GM21737 (cell line): Measurements from ENCODE around the gene MNS1.
"Not testable (repeated sequence)": the region's sequence is repeated elsewhere in the genome, so short reads cannot be mapped to it uniquely, and the experiment has no call there.

Experiments used
- ATAC-seq: cut with Tn5 transposase; IDR thresholded peaks from one replicate; pipeline ENCODE4 v1.9.1; 2021; ENCODE audit warnings: mild to moderate bottlenecking, moderate library complexity; ENCODE audit not compliant: unreplicated experiment

The MNS1 gene

GRCh38 chr15:56454836-56455235 lies 10.1 kb downstream of the MNS1 start:
- no peak for ATAC-seq

- ATAC-seq, result no peak
Measured at GRCh38 chr15:56445746-56446145, 19.2 kb downstream of the MNS1 start.

GRCh38 chr15:56442354-56442753 lies 22.6 kb downstream of the MNS1 start:
- ATAC-seq, result no peak

DNA sequence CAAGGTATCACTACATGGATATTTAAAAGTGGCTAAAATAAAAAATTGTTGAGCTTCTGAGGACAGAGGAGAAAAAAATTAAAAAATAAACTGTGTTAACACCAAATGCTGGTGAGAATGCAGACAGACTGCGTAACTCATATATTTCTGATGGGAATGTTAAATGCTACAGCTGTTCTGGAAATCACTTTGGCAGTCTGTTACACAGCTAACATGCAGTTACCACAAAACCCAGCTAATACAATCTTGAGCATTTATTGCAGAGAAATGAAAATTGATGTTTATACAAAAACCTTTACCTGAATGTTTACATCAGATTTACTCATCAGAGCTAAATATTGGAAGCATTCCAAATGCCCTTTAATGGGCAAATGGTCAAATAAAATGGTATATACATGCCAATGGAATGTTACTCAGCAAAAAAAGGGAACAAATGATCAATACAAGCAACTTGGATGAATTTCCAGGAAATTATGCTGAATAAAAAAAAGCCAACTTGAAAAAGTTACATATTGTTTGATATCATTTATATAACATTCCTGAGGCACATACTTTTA lies 24.6 kb downstream of the MNS1 start:
- ATAC-seq, result no peak

GRCh38 chr15:56432304-56432703 lies 32.6 kb downstream of the MNS1 start:
- ATAC-seq, result no peak

DNA sequence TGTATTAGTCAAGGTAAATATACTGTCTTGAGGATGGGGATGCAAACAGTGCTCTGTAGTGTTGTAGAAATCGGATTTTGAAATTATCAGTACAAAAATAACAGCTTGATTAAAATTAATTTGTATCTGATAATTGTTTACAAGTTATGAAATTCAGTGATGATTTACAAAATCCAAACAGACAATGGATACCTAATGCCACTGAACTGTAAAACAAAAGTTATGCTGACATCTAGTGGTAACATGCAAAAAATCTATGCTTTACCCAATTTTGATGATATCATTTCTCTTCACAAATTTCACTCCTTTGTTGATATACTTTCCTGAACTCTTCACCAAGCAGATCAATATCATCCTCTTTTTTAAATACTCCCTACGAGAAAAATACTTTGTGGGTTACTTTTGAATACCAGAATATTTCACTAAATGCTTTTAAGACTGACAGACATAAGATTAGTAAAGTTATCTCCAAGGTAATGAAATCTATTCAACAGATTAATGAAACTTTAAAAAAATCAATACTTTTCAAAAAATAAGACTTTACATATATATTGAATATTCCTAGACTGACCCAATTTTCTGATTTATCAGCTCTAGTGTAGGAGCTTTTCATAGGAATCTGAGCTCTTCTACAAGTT lies 36.0 kb downstream of the MNS1 start:
- ATAC-seq, result no peak

DNA sequence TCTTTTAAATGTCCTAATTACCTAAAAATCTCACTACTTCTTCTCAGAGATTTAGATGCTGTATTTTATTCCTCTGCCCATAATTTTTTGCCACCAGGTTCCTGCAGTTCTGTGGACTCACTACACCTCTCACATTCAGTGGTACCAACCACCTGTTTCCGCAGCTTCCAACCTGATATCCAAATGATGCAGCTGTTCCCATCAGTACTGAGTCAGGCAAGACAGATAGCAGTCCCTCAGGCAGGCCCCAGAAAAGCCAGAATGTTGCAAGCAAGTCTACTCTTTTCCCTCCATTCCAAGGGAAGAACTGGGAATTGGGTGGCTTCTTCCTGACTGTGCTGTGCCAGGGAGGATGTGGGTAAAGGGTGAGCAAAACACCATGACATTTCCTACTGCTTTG lies 39.0 kb downstream of the MNS1 start:
- no peak for ATAC-seq

GRCh38 chr15:56425276-56425675 lies 39.7 kb downstream of the MNS1 start:
- no peak for ATAC-seq

DNA sequence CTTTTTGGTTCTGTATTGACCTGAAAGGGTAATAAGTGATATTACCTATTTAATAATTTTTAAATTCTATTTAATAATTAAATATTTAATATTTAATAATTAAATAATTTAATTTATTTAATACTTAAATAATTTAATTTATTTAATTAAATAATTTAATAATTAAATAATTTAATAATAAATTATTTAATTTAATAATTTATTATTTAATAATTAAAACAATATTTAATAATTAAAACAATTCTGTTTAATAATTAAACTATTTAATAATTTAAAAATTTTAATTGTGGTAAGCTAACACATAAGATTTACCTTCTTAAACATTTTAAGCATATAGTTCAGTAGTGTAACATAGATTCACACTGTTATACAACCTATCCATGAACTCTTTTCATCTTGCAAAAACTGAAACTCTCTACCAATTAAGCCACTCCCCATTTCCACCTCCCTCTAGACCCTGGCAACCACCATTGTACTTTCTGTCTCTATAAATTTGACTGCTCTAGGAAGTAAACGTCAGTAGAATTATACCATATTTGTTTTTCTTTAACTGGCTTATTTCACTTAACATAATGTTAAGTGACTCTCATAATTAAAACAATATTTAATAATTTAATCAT lies 51.7 kb downstream of the MNS1 start:
- not testable (repeated sequence) for ATAC-seq

- ATAC-seq, result no peak
Measured at GRCh38 chr15:56411122-56411749, 53.7 kb downstream of the MNS1 start.

DNA sequence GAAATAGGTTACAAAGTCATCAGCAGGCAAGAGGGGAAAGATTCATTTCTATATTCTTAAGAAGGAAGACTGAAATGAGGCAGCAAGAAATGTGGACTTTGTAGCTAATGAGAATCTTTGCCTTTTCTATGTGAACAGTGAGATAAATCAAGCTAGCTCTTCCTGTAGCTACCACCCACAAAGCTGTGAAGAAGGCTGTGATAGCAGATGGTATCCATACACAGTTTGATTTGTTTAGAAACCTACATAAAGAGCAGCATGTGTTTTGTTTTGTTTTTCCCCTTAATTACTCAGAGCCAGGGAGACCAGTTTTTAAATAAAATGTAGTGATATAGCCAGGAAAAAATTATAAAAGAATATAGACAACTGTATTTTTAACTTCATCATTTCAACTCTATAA lies 54.2 kb downstream of the MNS1 start:
- ATAC-seq, result no peak

DNA sequence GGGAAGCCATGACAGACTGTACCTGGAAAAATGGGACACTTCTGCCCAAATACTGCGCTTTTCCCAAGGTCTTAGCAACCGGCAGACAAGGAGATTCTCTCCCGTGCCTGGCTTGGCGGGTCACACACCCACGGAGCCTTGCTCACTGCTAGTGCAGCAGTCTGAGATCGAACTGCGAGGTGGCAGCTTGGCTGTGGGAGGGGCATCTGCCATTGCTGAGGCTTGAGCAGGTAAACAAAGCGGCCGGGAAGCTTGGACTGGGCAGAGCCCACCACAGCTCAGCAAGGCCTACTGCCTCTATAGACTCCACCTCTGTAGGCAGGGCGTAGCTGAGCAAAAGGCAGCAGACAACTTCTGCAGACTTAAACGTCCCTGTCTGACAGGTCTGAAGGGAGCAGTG lies 65.7 kb downstream of the MNS1 start:
- ATAC-seq, result not testable (repeated sequence)

- ATAC-seq, result not testable (repeated sequence)
Measured at GRCh38 chr15:56397325-56397724, 67.6 kb downstream of the MNS1 start.

GRCh38 chr15:56394909-56395308 lies 70.0 kb downstream of the MNS1 start:
- ATAC-seq, result no peak

DNA sequence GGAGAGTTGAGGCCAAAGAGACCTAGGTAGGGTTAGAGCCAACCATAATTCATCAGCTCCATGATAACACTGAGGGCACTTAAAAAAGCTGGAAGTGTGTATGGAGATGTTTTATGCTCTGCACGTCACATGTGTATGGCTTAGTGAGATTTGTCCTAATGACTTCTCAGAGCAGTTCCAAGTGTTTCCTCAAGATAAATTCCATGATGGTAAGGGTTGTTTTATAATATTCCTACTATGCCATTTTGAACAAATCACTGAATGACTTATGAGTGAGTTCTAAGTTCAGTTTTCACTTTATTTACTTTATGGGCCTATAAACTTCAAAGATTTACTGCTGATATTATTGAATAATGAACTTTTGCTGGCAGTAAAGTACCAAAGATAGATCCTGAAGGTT lies 71.7 kb downstream of the MNS1 start:
- ATAC-seq, result no peak

- no peak for ATAC-seq
Measured at GRCh38 chr15:56390739-56391267, 74.1 kb downstream of the MNS1 start.

DNA sequence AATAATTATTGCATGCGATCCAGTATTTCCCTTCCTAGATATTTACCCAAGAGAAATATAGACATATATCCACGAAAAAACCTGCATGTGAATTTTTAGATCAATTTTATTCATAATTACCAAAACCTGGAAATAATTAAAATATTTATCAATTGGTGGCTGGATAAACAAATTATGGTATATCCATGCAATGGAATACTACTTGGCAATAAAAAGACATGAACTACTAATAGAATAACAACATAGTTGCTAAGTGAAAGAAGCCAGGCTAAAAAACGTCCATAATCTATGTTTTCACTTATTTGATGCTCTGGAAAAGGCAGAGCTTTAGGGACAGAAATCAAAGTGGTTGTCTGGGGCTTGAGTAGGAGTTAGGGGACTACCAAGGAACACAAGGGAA lies 79.0 kb downstream of the MNS1 start:
- ATAC-seq, result no peak

DNA sequence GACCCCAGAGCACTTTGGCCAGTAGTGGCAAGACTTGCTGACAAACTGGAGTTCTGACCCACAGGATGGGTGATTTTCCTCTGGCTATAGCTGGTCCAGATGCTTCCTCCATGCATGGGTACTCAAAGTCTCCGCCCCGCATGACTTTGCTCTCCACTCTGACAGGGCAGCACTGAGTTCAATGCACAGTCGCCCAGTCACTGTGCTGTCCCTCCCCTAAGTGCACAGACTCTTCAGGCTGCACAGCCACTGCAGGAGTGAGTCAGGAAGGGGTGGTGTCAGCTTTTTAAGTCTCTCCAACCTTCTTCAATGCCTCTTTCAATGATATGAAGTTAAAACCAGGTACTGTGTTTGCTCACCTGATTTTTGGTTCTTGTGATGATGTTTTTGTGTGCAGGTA lies 81.9 kb downstream of the MNS1 start:
- no peak for ATAC-seq
